NCI-H2196 treated with DMSO at 0.1 percent for 48 hours (cell line): ENCODE measurements around the gene KSR1.

ENCODE experiments used
- DNase-seq: peaks from one replicate; lab custom pipeline; 2025; ENCODE audit not compliant: unreplicated experiment; lab: John Stamatoyannopoulos, UW

KSR1 gene

GRCh38 chr17:27581016-27581415 is 124.8 kb downstream of the KSR1 start:
- no peak for DNase-seq

- no peak for DNase-seq
Observed at GRCh38 chr17:27582696-27583095, 126.4 kb downstream of the KSR1 start.

- no peak for DNase-seq
Observed at GRCh38 chr17:27585153-27585681, 129.0 kb downstream of the KSR1 start.

- DNase-seq, result no peak
Observed at GRCh38 chr17:27585792-27586191, 129.5 kb downstream of the KSR1 start.

- DNase-seq, result no peak
Observed at GRCh38 chr17:27586203-27586721, 130.0 kb downstream of the KSR1 start.

GRCh38 chr17:27588354-27588753 is 132.1 kb downstream of the KSR1 start:
- DNase-seq, result no peak

GRCh38 chr17:27590864-27591263 is 134.6 kb downstream of the KSR1 start:
- DNase-seq, result no peak

- DNase-seq, result no peak
Observed at GRCh38 chr17:27591986-27592385, 135.7 kb downstream of the KSR1 start.

- DNase-seq, result no peak
Observed at GRCh38 chr17:27593232-27593856, 137.1 kb downstream of the KSR1 start.

- DNase-seq, result no peak
Observed at GRCh38 chr17:27593857-27594255, 137.6 kb downstream of the KSR1 start.

- no peak for DNase-seq
Observed at GRCh38 chr17:27595208-27595607, 139.0 kb downstream of the KSR1 start.

- DNase-seq, result no peak
Observed at GRCh38 chr17:27596096-27596495, 139.8 kb downstream of the KSR1 start.

GRCh38 chr17:27596566-27597187 is 140.4 kb downstream of the KSR1 start:
- DNase-seq, result no peak

- no peak for DNase-seq
Observed at GRCh38 chr17:27597188-27597580, 140.9 kb downstream of the KSR1 start.

GRCh38 chr17:27597783-27598320 is 141.6 kb downstream of the KSR1 start:
- DNase-seq, result no peak

- DNase-seq, result no peak
Observed at GRCh38 chr17:27598337-27599050, 142.2 kb downstream of the KSR1 start.

GRCh38 chr17:27600471-27600870 is 144.2 kb downstream of the KSR1 start:
- no peak for DNase-seq

- no peak for DNase-seq
Observed at GRCh38 chr17:27601069-27601974, 145.1 kb downstream of the KSR1 start.

GRCh38 chr17:27601975-27602302 is 145.7 kb downstream of the KSR1 start:
- DNase-seq, result no peak

- DNase-seq, result no peak
Observed at GRCh38 chr17:27602721-27603420, 146.6 kb downstream of the KSR1 start.
